KBM-7 (cell line): Measurements from ENCODE around the gene PCOLCE2.

ENCODE experiments used
- DNase-seq: peaks from one replicate; pipeline ENCODE4 v3.0.0-alpha.2; 2015
- in situ Hi-C: fragments of 300-500 bp; cut with MboI; formaldehyde crosslinking; loops from 2 replicates; pipeline ENCODE4 v1.14.3; 2020; ENCODE audit warnings: low sequenced_read_pairs, low pct_unique_long_range_greater_than_20kb, mixed read lengths

Gene PCOLCE2

GRCh38 chr3:142888481-142889211, at the start of gene PCOLCE2:
Gene PCOLCE2 (minus strand): TSS chr3:142889083. CDS start chr3:142888896, 187 bp downstream.
- peak; percentile 79 for DNase-seq
- in situ Hi-C loops = no loop called here

GRCh38 chr3:142935963-142936362, 47.1 kb upstream of the PCOLCE2 start:
- in situ Hi-C loops = no loop called here

GRCh38 chr3:142934887-142935269, 46.0 kb upstream of the PCOLCE2 start:
- in situ Hi-C loops = no loop called here

More at GRCh38 chr3:142935963-142936362, 47.1 kb upstream of the PCOLCE2 start:
- no peak for DNase-seq

GRCh38 chr3:142934128-142934886, 45.4 kb upstream of the PCOLCE2 start:
- in situ Hi-C loops = no loop called here
- DNase-seq = no peak

More at GRCh38 chr3:142934887-142935269, 46.0 kb upstream of the PCOLCE2 start:
- DNase-seq = no peak

- DNase-seq = peak; percentile 11
- in situ Hi-C loops = no loop called here
Measured at GRCh38 chr3:142931222-142931621, 42.3 kb upstream of the PCOLCE2 start.

GRCh38 chr3:142930463-142930862, 41.6 kb upstream of the PCOLCE2 start:
- in situ Hi-C loops = no loop called here
- no peak for DNase-seq

- no peak for DNase-seq
- in situ Hi-C loops = no loop called here
Measured at GRCh38 chr3:142929890-142930289, 41.0 kb upstream of the PCOLCE2 start.

- in situ Hi-C loops = no loop called here
- peak; percentile 63 for DNase-seq
Measured at GRCh38 chr3:142929109-142929508, 40.2 kb upstream of the PCOLCE2 start.

GRCh38 chr3:142926368-142926944, 37.6 kb upstream of the PCOLCE2 start:
- no peak for DNase-seq
- in situ Hi-C loops = no loop called here

- in situ Hi-C loops = no loop called here
Measured at GRCh38 chr3:142925140-142925539, 36.3 kb upstream of the PCOLCE2 start.

GRCh38 chr3:142923694-142924093, 34.8 kb upstream of the PCOLCE2 start:
- no peak for DNase-seq
- in situ Hi-C loops = loop anchor here (25.0 kb wide), 1 partner anchor 336 kb away; the partner anchor contains the start of genes ATR and PLS1

More at GRCh38 chr3:142925140-142925539, 36.3 kb upstream of the PCOLCE2 start:
- DNase-seq = no peak

- in situ Hi-C loops = loop anchor here (25.0 kb wide), 1 partner anchor 329 kb away; the partner anchor contains the start of genes ATR and PLS1
- no peak for DNase-seq
Measured at GRCh38 chr3:142916605-142917004, 27.7 kb upstream of the PCOLCE2 start.

GRCh38 chr3:142915636-142916035, 26.8 kb upstream of the PCOLCE2 start:
- in situ Hi-C loops = loop anchor here (25.0 kb wide), 1 partner anchor 328 kb away; the partner anchor contains the start of genes ATR and PLS1

GRCh38 chr3:142914286-142914811, 25.5 kb upstream of the PCOLCE2 start:
- in situ Hi-C loops = loop anchor here (25.0 kb wide), 1 partner anchor 327 kb away; the partner anchor contains the start of genes ATR and PLS1
- no peak for DNase-seq

More at GRCh38 chr3:142915636-142916035, 26.8 kb upstream of the PCOLCE2 start:
- no peak for DNase-seq

- in situ Hi-C loops = loop anchor here (25.0 kb wide), 1 partner anchor 326 kb away; the partner anchor contains the start of genes ATR and PLS1
- DNase-seq = no peak
Measured at GRCh38 chr3:142913432-142913831, 24.5 kb upstream of the PCOLCE2 start.

GRCh38 chr3:142912402-142913172, 23.7 kb upstream of the PCOLCE2 start:
- no peak for DNase-seq
- in situ Hi-C loops = loop anchor here (25.0 kb wide), 1 partner anchor 325 kb away; the partner anchor contains the start of genes ATR and PLS1

- no peak for DNase-seq
- in situ Hi-C loops = loop anchor here (25.0 kb wide), 1 partner anchor 323 kb away; the partner anchor contains the start of genes ATR and PLS1
Measured at GRCh38 chr3:142910280-142910679, 21.4 kb upstream of the PCOLCE2 start.

- no peak for DNase-seq
- in situ Hi-C loops = loop anchor here (25.0 kb wide), 1 partner anchor 322 kb away; the partner anchor contains the start of genes ATR and PLS1
Measured at GRCh38 chr3:142909282-142909681, 20.4 kb upstream of the PCOLCE2 start.
